ENCODE data around the gene PTPRR.

DNA sequence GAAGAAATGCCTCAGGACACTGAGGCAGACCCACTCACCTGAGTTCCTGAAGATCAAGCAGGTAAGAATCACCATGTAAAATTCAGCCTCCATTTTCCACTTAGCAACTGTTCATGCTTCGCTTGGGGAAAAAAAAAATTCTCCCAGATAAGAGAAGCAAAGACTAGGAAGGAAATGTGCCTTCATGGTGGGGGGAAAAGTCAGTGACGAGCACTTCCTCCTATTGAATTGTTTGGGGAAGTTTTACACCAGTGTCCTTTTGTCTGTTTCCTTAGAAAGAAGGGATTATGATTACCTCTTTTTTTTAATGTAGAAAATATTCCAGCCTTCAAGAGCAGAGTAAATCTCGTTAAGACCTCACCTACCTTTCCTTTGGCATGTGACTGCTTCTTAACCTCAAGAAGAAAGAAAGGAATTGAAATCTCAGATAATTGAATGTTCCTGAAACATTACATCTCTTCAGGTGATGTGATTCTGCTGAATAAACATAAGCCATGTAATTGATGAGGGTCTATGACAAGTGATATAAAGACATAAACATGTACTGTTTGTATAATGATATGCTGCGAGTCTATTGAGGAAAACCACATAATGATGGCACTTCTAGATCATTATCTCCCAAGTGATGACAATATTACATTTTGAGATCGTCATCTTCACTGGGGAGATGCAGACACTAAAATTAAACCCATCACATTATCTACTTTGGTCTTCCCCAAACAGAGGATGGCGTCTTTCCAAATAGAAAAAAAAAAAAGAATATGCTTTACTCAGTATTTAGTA is 283.0 kb downstream of the PTPRR start, which contains the start of gene PTPRB:
- TF ChIP-seq, protein P1, sequence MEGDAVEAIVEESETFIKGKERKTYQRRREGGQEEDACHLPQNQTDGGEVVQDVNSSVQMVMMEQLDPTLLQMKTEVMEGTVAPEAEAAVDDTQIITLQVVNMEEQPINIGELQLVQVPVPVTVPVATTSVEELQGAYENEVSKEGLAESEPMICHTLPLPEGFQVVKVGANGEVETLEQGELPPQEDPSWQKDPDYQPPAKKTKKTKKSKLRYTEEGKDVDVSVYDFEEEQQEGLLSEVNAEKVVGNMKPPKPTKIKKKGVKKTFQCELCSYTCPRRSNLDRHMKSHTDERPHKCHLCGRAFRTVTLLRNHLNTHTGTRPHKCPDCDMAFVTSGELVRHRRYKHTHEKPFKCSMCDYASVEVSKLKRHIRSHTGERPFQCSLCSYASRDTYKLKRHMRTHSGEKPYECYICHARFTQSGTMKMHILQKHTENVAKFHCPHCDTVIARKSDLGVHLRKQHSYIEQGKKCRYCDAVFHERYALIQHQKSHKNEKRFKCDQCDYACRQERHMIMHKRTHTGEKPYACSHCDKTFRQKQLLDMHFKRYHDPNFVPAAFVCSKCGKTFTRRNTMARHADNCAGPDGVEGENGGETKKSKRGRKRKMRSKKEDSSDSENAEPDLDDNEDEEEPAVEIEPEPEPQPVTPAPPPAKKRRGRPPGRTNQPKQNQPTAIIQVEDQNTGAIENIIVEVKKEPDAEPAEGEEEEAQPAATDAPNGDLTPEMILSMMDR (IDR thresholded peaks at IDR 0.05; ENCODE audit: low read depth, low read length) = no peak
- no peak for TF ChIP-seq MYC (IDR thresholded peaks at IDR 0.05; ENCODE audit: low read depth, low read length)
- TF ChIP-seq, protein P2, sequence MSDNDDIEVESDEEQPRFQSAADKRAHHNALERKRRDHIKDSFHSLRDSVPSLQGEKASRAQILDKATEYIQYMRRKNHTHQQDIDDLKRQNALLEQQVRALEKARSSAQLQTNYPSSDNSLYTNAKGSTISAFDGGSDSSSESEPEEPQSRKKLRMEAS (IDR thresholded peaks at IDR 0.05; ENCODE audit: low read depth, low read length) = no peak
